NCI-H524 treated with DMSO at 0.1 percent for 48 hours (cell line): ENCODE measurements around the gene NCBP2L.

Experiments
- DNase-seq: peaks from one replicate; lab custom pipeline; 2025; lab: John Stamatoyannopoulos, UW

The NCBP2L gene

DNA sequence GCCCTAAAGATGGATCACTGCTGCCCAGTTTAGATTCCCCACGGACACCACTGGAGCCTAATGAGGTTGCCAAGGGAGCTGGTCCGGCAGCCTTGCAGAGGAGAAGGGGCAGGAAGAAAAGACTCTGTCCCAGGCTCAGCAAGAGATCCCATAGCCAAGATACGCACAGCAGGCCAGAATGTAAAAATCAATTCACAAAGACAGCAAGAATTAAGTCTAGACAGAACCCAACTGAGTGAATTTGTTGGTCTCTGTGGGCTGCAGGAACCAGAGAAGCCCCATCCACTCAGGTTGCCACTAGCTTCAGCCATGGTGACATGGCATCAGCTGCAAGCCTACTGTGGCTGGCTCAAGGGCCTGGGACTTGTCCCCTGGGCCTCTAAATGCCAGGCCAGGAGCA, 24.8 kb upstream of the NCBP2L start:
- DNase-seq, result no peak

DNA sequence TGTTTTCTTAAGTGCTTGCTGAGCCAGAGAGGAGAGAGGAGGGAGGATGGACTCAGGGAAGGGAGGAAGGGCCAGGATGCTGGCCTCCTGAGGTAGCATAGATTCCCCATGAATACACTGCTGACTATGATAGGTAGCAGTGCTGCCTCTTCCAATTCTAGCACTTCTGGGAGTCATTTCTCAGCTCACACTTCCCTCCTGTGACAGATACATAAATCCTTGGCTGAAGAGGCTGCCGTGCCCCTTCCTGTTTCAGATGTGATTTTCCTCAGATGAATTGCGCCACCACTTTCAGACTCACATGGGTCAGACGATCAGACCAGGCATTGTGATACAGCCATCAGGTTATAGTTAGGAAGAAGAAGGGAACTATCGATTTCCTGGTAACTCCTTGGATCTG, 24.3 kb upstream of the NCBP2L start:
- DNase-seq, result no peak

DNA sequence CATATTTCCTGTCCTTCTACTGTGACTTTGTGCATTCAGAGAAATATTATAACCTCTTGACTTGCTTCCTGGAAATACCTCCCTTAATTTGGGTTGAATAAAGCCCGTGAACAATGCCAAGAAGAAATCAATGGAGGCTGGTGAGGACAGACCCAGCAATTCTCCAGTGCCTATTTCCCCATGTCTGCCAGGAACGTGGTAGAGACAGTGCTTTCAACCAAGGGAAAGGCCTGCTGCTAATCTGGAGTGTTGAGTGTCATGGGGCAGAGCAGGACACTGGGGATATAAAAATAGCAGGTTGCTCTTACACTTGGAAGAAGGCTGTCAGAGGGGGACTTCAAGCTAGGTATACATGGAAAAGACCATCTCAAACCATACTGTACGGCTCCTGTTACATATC, 21.8 kb upstream of the NCBP2L start:
- DNase-seq, result no peak

GRCh38 chrX:107758231-107758766, 19.2 kb upstream of the NCBP2L start:
- no peak for DNase-seq

DNA sequence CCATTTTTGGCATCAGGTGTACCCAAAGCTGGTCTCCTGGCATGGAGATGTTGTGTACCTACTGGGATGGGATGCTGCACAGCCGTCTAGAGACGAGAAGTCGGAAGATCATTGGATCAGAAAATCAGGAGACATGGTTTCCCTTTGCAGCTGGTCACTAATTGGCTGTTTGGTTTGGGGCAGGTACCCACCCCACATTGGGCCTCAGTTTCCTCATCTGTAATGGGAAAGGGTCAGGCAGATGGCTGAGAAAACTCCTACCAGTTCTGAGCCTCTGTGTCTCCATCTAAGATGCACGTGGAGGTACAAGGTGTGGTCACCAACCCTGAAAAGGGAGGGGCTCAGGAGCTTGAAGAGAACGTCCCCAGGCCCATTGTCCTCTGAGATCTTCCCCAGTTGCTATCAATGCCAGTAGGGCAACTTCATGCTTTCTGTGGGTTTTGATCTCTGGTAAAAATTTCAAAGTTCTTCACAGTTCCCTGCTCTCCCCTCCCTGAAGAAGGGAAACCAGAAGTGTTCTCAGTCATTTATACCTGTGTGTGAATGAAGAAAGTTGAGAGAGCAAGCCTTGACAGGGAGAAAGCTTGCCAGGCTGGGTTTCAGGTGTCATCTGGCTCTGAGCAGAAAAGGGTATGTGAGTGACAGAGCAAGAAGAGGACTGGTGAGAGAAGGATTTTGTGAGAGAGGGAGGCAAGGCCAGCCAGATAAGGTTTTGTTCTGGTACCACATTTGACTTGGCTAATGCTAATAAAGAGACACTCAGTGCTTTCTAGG, 17.0 kb upstream of the NCBP2L start:
- no peak for DNase-seq

DNA sequence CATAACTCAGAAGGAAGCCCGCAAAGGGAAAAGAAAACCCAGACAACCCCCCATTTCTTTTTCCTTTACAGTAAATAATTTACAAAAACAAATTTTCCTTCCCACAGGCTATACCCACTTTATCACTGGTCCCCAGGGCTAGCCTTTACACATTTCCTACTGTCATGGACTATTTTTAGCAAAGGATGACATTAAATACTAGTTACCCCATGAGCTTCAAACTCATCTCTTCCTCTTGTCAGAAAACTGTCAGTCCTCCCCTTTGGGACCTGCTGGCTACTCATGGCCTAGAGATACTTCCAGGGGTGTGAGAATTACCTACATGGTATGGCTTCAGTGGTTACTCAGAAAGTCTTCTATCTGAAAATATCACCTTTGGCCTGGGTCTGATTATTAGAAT, 13.9 kb upstream of the NCBP2L start:
- DNase-seq, result no peak

- DNase-seq, result no peak
These were observed 12.5 kb upstream of the NCBP2L start for GRCh38 chrX:107764845-107765608.

DNA sequence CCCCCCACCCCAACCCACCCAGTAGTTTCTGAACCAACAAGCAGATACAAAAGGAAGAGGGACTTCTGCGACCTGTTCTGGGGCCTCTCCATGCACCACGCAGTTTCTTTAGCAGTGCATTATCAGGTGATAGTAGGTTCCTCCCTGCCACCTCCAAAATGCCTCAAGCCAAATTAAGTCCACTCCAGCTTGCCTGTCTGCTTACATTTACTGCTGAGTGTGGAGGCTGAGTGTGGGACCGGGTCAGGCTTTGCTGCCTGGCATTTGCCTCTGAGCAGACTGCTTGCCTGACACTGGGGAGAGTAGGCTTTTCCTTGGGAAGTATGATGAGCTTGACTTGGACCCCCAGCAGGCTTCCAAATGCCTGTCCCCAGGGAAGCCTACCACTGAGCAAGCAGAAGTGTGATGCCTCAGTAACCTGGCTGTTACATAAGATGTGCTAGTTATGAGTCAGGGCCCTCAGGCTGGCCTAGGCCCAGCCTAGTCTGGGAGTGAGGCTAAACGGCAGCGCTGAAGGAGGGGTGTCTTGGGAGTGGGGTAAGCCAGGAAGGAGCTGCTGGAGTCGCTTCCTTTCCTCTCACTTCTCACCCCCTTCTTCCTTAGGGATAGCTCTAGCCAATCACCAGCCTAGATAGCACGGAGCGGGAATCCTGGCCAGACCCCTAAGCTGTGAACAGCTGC, 10.9 kb upstream of the NCBP2L start:
- no peak for DNase-seq

DNA sequence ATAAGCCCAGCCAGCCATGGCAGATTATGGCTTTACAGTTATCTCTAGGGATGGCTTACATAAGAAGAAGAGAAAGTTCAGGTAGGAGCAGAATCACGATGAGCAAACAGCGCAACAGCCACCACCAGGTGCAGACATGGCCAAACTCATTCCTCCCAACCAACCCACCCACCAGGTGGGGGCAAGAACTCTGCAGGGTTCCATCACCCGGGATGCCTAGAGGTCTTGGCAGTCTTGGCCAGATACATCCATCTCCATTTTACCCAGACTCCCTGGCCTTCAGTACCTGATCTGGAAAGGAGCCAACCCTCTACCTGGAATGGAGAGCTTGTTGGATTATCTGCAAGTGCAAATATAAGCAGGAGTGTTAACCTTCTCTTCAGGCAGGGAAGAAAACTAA, 9.5 kb upstream of the NCBP2L start:
- no peak for DNase-seq

- no peak for DNase-seq
These were observed 7.8 kb upstream of the NCBP2L start for GRCh38 chrX:107769581-107770317.

DNA sequence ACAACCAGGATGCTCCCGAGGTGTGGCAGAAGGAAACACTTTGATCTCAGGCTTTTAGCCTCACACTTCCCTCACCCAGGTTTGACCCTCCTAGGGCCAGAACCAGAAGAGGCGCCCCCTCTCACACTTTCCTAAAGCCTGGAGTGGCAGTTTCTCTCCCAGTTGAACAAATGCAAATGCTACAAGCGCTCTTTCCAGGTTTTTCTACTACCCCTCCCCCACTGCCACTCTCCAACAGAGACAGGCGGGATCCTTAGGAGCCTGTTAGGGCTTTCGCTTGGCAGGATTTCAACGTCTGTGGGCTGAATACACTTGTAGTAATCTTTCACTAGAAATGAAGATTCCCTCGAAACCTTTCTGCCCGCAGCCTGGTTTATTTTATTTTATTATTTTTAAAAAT, 4.3 kb upstream of the NCBP2L start:
- DNase-seq, result no peak

DNA sequence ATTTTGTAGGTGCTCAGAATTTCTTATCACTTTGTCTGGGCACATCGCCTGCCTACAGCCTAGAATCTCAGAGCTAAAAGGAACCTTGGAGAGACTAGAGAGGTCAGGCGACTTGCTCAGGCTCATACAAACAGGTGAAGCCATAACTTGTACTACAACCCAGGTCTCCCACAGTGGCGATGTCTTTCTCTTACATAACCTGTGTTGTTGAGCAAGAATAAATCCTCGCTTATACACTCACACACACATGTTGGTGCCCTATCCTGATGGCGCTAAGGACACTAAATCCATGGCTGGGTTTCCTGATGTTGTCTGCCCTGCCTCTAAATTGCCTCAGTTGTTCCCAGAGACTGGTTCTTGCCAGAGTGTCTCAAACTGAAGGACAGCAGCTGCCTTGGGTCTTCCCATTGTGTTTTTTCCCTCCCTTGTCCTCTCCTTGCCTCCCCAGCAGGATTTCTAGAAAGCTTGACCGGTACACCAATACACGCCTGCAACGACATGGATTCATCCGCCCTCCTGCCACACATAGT, 3.6 kb upstream of the NCBP2L start:
- no peak for DNase-seq

GRCh38 chrX:107775000-107775733, 2.4 kb upstream of the NCBP2L start:
- no peak for DNase-seq

GRCh38 chrX:107775734-107776511, 1.6 kb upstream of the NCBP2L start, which contains the start of gene TSC22D3:
TSS of gene TSC22D3 (minus strand) at chrX:107775787. CDS start at chrX:107775419, 368 bp downstream.
- peak; percentile 51 for DNase-seq

DNA sequence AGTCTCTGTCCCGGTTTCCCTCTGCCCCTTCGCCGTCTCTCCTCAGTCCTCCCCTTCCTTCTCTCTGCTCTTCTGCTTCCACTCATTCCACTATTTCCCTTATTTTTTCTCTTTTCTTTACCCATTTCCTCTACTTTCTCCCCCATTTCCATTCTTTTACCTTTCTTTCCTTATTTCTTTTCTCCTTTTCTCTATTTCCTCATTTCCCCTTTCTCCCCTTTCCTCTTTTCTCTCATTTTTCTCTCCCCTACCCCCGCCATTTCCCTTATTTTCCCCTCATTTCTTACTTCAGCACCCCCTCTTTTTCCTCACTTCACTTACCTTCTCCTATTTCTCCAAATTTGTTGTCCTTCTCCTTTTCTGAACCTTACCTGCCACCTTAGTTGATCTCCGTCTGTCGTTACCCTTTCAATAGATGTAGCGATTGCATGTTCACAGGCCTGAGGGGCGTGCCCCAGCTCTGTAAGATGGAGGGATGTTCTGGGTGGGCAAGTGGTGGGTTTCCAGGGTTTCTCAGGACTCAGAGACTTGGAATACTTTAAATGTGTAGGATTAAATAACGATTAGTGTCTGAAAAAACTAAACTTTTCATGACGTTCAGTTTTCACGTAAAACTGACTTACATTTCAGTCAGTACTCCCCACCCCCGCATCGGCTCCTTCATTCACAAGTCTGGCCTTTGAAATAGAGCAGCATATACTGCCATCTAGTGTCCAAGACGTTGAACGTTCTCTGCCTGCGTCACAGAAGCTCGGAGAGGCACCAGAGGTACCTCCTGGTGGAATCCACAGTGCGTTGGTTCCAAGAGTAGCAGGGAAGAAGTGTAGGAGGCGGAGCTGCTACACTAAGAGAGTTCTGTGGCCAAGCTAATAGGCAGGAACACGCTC, 641 bp upstream of the NCBP2L start:
- DNase-seq, result peak; percentile 53

DNA sequence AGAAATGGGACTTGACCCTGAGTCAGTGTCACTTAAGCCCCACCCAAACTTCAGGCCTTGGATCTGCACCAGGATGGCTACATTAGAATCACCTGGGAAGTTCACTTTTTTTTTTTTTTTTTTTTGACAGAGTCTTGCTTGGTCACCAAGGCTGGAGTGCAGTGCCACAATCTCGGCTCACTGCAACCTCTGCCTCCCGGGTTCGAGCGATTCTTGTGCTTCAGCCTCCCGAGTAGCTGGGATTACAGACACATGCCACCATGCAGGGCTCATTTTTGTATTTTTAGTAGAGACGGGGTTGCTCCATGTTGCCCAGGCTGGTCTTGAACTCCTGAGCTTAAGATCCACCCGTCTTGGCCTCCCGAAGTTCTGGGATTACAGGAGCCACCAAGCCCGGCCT, 3.0 kb downstream of the NCBP2L start:
- DNase-seq, result no peak

- no peak for DNase-seq
These were observed 10.3 kb downstream of the NCBP2L start for GRCh38 chrX:107787827-107788226.

DNA sequence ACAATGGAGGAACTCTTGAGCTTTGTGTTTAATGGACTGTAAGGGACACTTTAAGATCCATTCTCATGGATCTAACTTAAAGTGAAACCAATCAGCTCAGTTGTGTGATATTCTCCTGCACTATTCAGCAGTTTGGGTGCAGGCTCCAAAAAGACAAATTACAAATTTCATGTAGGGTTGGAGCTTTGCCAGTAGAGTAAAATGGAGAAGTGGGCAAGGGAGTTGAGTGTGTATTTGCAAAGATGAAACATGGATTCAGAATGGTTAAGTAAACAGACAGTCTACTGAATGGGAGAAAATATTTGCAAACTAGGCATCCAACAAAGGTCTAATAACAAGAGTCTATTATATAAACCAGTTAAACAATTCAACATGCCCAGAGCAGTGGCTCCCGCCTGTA, 26.9 kb downstream of the NCBP2L start:
- DNase-seq, result no peak

DNA sequence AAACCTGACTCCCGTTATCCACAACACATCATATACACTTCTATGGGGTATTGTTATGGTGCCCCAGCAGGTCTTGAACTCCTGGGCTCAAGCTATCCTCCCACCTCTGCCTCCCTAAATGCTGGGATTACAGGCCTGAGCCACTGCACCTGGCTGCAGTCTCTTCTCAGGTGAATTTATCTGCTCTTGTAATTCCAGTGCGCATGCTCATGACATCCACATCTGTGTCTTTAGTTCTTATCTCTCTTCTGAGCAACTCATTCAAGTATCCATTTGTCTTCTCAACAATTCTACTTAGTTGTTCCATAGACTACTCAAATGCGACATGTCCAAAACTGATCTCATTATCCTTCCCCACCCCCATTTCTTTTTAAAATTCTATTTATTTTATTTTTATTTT, 27.6 kb downstream of the NCBP2L start:
- DNase-seq, result no peak
